SK-N-SH treated with all-trans-retinoic acid at 6 μM for 48 hours (cell line): ENCODE results near the gene ADORA3.

Experiments used
- ATAC-seq: fragments of 200-7000 bp; cut with Tn5 transposase; 3 replicates; pipeline ENCODE4 v1.9.1; 2020; ENCODE audit warnings: mild to moderate bottlenecking, moderate library complexity
- ARNTL ChIP-seq: fragments of 450-650 bp; formaldehyde crosslinking; IDR thresholded peaks from 2 replicates; pipeline ENCODE4 v1.5.0; 2020; ENCODE audit warnings: low read depth, mild to moderate bottlenecking, moderate library complexity, borderline replicate concordance
- BACH2 ChIP-seq: fragments of 250-450 bp; sonication (Bioruptor Pico); IDR thresholded peaks from 2 replicates; pipeline ENCODE4 v1.9.0; 2021; ENCODE audit warnings: mild to moderate bottlenecking, borderline replicate concordance
- CREB5 ChIP-seq: fragments of 250-450 bp; sonication (Bioruptor Pico); IDR thresholded peaks from 2 replicates; pipeline ENCODE4 v1.5.1; 2020; ENCODE audit warnings: low read depth, mild to moderate bottlenecking, moderate library complexity
- CSDC2 ChIP-seq: fragments of 250-450 bp; sonication (Bioruptor Pico); IDR thresholded peaks from 2 replicates; pipeline ENCODE4 v1.5.0; 2020; ENCODE audit warnings: mild to moderate bottlenecking, moderate library complexity
- CSRNP3 ChIP-seq: fragments of 250-450 bp; sonication (Bioruptor Pico); IDR thresholded peaks from 2 replicates; pipeline ENCODE4 v1.5.1; 2021; ENCODE audit warnings: mild to moderate bottlenecking, moderate library complexity
- ESRRG ChIP-seq: fragments of 250-450 bp; sonication (Bioruptor Pico); IDR thresholded peaks from 2 replicates; pipeline ENCODE4 v1.6.1; 2021; ENCODE audit warnings: mild to moderate bottlenecking
- GLIS3 ChIP-seq: fragments of 250-450 bp; sonication (Bioruptor Pico); IDR thresholded peaks from 2 replicates; pipeline ENCODE4 v1.5.0; 2020; ENCODE audit warnings: mild to moderate bottlenecking, moderate library complexity
- ISL1 ChIP-seq: fragments of 250-450 bp; sonication (Bioruptor Pico); IDR thresholded peaks from 2 replicates; pipeline ENCODE4 v2.1.2; 2022; ENCODE audit warnings: mild to moderate bottlenecking, moderate library complexity
- OSR1 ChIP-seq: fragments of 250-450 bp; sonication (Bioruptor Pico); IDR thresholded peaks from 2 replicates; pipeline ENCODE4 v1.8.0; 2022; ENCODE audit warnings: moderate library complexity, mild to moderate bottlenecking, inconsistent platforms
- PATZ1 ChIP-seq: fragments of 250-450 bp; sonication (Bioruptor Pico); IDR thresholded peaks from 2 replicates; pipeline ENCODE4 v1.8.0; 2020; ENCODE audit warnings: mild to moderate bottlenecking, moderate library complexity, borderline replicate concordance
- POU6F1 ChIP-seq: fragments of 250-450 bp; sonication (Bioruptor Pico); IDR thresholded peaks from 2 replicates; pipeline ENCODE4 v1.8.0; 2021; ENCODE audit warnings: low read depth, mild to moderate bottlenecking, moderate library complexity, borderline replicate concordance
- PPARA ChIP-seq: fragments of 250-450 bp; sonication (Bioruptor Pico); IDR thresholded peaks from 2 replicates; pipeline ENCODE4 v1.5.0; 2020; ENCODE audit warnings: mild to moderate bottlenecking, borderline replicate concordance
- RARB ChIP-seq: fragments of 250-450 bp; sonication (Bioruptor Pico); IDR thresholded peaks from 2 replicates; pipeline ENCODE4 v1.8.0; 2021; ENCODE audit warnings: mild to moderate bottlenecking, moderate library complexity
- SNAI2 ChIP-seq: fragments of 250-450 bp; sonication (Bioruptor Pico); IDR thresholded peaks from 2 replicates; pipeline ENCODE4 v1.5.0; 2020; ENCODE audit warnings: mild to moderate bottlenecking, moderate library complexity
- TCF4 ChIP-seq: fragments of 250-450 bp; sonication (Bioruptor Pico); IDR thresholded peaks from 2 replicates; pipeline ENCODE4 v1.8.0; 2021; ENCODE audit warnings: mild to moderate bottlenecking, moderate library complexity, borderline replicate concordance
- TOX ChIP-seq: fragments of 250-450 bp; sonication (Bioruptor Pico); IDR thresholded peaks from 2 replicates; pipeline ENCODE4 v1.8.0; 2021; ENCODE audit warnings: mild to moderate bottlenecking, moderate library complexity, borderline replicate concordance
- TSHZ2 ChIP-seq: fragments of 250-450 bp; sonication (Bioruptor Pico); IDR thresholded peaks from 2 replicates; pipeline ENCODE4 v1.5.0; 2020; ENCODE audit warnings: mild to moderate bottlenecking, moderate library complexity
- ZFP3 ChIP-seq: fragments of 250-450 bp; sonication (Bioruptor Pico); IDR thresholded peaks from 2 replicates; pipeline ENCODE4 v1.5.0; 2020; ENCODE audit warnings: mild to moderate bottlenecking, moderate library complexity
- ZFP30 ChIP-seq: fragments of 450-650 bp; formaldehyde crosslinking; IDR thresholded peaks from 2 replicates; pipeline ENCODE4 v1.5.0; 2022; ENCODE audit warnings: mild to moderate bottlenecking, moderate library complexity
- ZNF565 ChIP-seq: fragments of 450-650 bp; formaldehyde crosslinking; conservative IDR thresholded peaks from 2 replicates; pipeline ENCODE4 v1.5.0; 2020; ENCODE audit warnings: low read depth, mild to moderate bottlenecking, moderate library complexity
- ZNF70 ChIP-seq: fragments of 450-650 bp; formaldehyde crosslinking; IDR thresholded peaks from 2 replicates; pipeline ENCODE4 v1.5.0; 2020; ENCODE audit warnings: mild to moderate bottlenecking, moderate library complexity
- ZNF8 ChIP-seq: fragments of 450-650 bp; formaldehyde crosslinking; IDR thresholded peaks from 2 replicates; pipeline ENCODE4 v1.5.0; 2020; ENCODE audit warnings: mild to moderate bottlenecking, moderate library complexity

Gene ADORA3

GRCh38 chr1:111499026-111499785, 4.2 kb downstream of the ADORA3 start (continued):
- TF ChIP-seq POU6F1: no peak
- no peak for TF ChIP-seq CSRNP3 (CRISPR knock-in tag)

- ATAC-seq: no peak
Measured at GRCh38 chr1:111497592-111497991, 5.8 kb downstream of the ADORA3 start.

GRCh38 chr1:111496398-111496797, 7.0 kb downstream of the ADORA3 start:
- TF ChIP-seq GLIS3 (no peak), RARB (CRISPR knock-in tag) (no peak), TCF4 (CRISPR knock-in tag) (no peak), ZFP30 (no peak), ARNTL (CRISPR knock-in tag) (no peak), CSDC2 (CRISPR knock-in tag) (no peak), SNAI2 (CRISPR knock-in tag) (no peak), PPARA (CRISPR knock-in tag) (no peak), ISL1 (CRISPR knock-in tag) (no peak), OSR1 (CRISPR knock-in tag) (no peak), ESRRG (CRISPR knock-in tag) (no peak)
- no peak for ATAC-seq

More at GRCh38 chr1:111497592-111497991, 5.8 kb downstream of the ADORA3 start:
- TF ChIP-seq RARB (CRISPR knock-in tag) (no peak), TOX (CRISPR knock-in tag) (no peak), PATZ1 (CRISPR knock-in tag) (no peak), CREB5 (CRISPR knock-in tag) (no peak), ZNF565 (CRISPR knock-in tag) (no peak)

GRCh38 chr1:111491070-111491469, 12.4 kb downstream of the ADORA3 start:
- no peak for TF ChIP-seq PPARA (CRISPR knock-in tag)
- TF ChIP-seq CREB5 (CRISPR knock-in tag): no peak
- no peak for TF ChIP-seq BACH2 (CRISPR knock-in tag)
- TF ChIP-seq RARB (CRISPR knock-in tag): no peak
- TF ChIP-seq TSHZ2 (CRISPR knock-in tag): no peak
- TF ChIP-seq ZNF70: no peak
- TF ChIP-seq CSDC2 (CRISPR knock-in tag): no peak
- no peak for TF ChIP-seq ZNF8 (CRISPR knock-in tag)
- no peak for TF ChIP-seq ZFP30
- no peak for TF ChIP-seq ARNTL (CRISPR knock-in tag)
- no peak for TF ChIP-seq TOX (CRISPR knock-in tag)
- no peak for TF ChIP-seq GLIS3
- no peak for TF ChIP-seq SNAI2 (CRISPR knock-in tag)
- TF ChIP-seq ZFP3 (CRISPR knock-in tag): no peak
- ATAC-seq: no peak
